Mucosa of descending colon (tissue), 3 donors: Measurements from ENCODE around the gene PPP3CA. TPM values are rescaled to one million over a fixed set of nuclear protein-coding genes. Genes with fewer than 3 reads are reported as not detected.

Source experiments
- ATAC-seq: fragments of 200-7000 bp; cut with Tn5 transposase; one replicate; pipeline ENCODE4 v1.9.1; 2020; ENCODE audit warnings: mild to moderate bottlenecking, moderate library complexity
- DNase-seq, 3 donors: peaks; one replicate each; pipeline ENCODE4 v3.0.0-alpha.2; 2020
- H3K36me3 ChIP-seq: fragments of 200-600 bp; one replicate; pipeline ENCODE4 v1.8.0; 2021; ENCODE audit warnings: low read depth, mild to moderate bottlenecking
- H3K4me1 ChIP-seq: fragments of 200-600 bp; one replicate; pipeline ENCODE4 v1.8.0; 2021; ENCODE audit warnings: low read depth, mild to moderate bottlenecking
- H3K4me3 ChIP-seq: fragments of 200-600 bp; one replicate; pipeline ENCODE4 v1.8.0; 2021; ENCODE audit warnings: mild to moderate bottlenecking
- H3K9me3 ChIP-seq: fragments of 200-600 bp; one replicate; pipeline ENCODE4 v1.8.0; 2021; ENCODE audit warnings: mild to moderate bottlenecking
- CTCF ChIP-seq: fragments of 200-600 bp; IDR thresholded peaks from one replicate; pipeline ENCODE4 v1.8.0; 2022; ENCODE audit warnings: antibody characterized with exemption, mild to moderate bottlenecking
- intact Hi-C, 2 donors: fragments of 100-400 bp; cut with DNase I in 1 of 2; cut with micrococcal nuclease in 1 of 2; formaldehyde crosslinking; loops; one replicate each; pipeline versions ENCODE4 v1.11.0 to v1.11.1; 2022; cut with DNase I, micrococcal nuclease
- total RNA-seq, 3 donors: library from RNA; stranded (reverse); fragmentation: NEBNext Ultra II Directional in 2 of 3; extraction: Animal tissue kit (Norgen Biotek cat#: 25700) in 2 of 3; gene quantifications; one replicate each; pipeline versions ENCODE4 v1.2.1 to v1.2.4, GENCODE V29; 2021 to 2023
- donor health status: DM: no; HTN: no; CAD: no; lungs with moderate emphysema.
- donor health status: DM: no; HTN: no; CAD: no.
- donor health status: DM: no; HTN: yes; CAD: no.

Gene PPP3CA
- total RNA-seq, 3 donors from 2014 or later, result 38.3 to 47.6 (median 40.4) TPM

GRCh38 chr4:100984901-100985300, 362.4 kb downstream of the PPP3CA start:
- no peaks in the 10 kb centered on the region for H3K4me1 ChIP-seq
- intact Hi-C loops, result no loop called here
- H3K4me3 ChIP-seq, result no peak overlapping the region
- no peaks in the 10 kb centered on the region for H3K36me3 ChIP-seq
- ATAC-seq (no peak), DNase-seq (no peak)
- TF ChIP-seq CTCF, result no peak
- no peaks in the 10 kb centered on the region for H3K9me3 ChIP-seq

- ATAC-seq (no peak), DNase-seq (no peak)
- no peak for TF ChIP-seq CTCF
- H3K4me1 ChIP-seq, result no peaks in the 10 kb centered on the region
- intact Hi-C loops, result no loop called here
- H3K36me3 ChIP-seq, result no peaks in the 10 kb centered on the region
- no peak overlapping the region for H3K4me3 ChIP-seq
- H3K9me3 ChIP-seq, result no peaks in the 10 kb centered on the region
Observed at GRCh38 chr4:100983426-100983825, 363.9 kb downstream of the PPP3CA start.

GRCh38 chr4:100982345-100982744, 365.0 kb downstream of the PPP3CA start:
- DNase-seq, result no peak
- H3K9me3 ChIP-seq, result no peaks in the 10 kb centered on the region
- no peaks in the 10 kb centered on the region for H3K36me3 ChIP-seq
- no peak for ATAC-seq
- H3K4me3 ChIP-seq, result no peak overlapping the region
- intact Hi-C loops, result no loop called here
- no peaks in the 10 kb centered on the region for H3K4me1 ChIP-seq
- TF ChIP-seq CTCF, result no peak

- intact Hi-C loops, result no loop called here
- DNase-seq (peak in 1 of 3 donors; percentile 8), ATAC-seq (peak; percentile 60)
Observed at GRCh38 chr4:100981447-100982204, 365.7 kb downstream of the PPP3CA start.

GRCh38 chr4:100979736-100980135, 367.6 kb downstream of the PPP3CA start:
- TF ChIP-seq CTCF, result no peak
- intact Hi-C loops, result no loop called here
- H3K4me1 ChIP-seq, result no peaks in the 10 kb centered on the region
- DNase-seq (no peak), ATAC-seq (no peak)
- no peaks in the 10 kb centered on the region for H3K9me3 ChIP-seq
- no peaks in the 10 kb centered on the region for H3K36me3 ChIP-seq
- no peak overlapping the region for H3K4me3 ChIP-seq

More at GRCh38 chr4:100981447-100982204, 365.7 kb downstream of the PPP3CA start:
- Histone ChIP-seq H3K36me3 (no peaks in the 10 kb centered on the region), H3K4me3 (no peak overlapping the region), H3K9me3 (no peaks in the 10 kb centered on the region), H3K4me1 (no peaks in the 10 kb centered on the region)
- TF ChIP-seq CTCF, result no peak
